T-helper 1 cell (primary cell): Measurements from ENCODE around the gene SGF29.
"Not testable (repeated sequence)": the region's sequence is repeated elsewhere in the genome, so short reads cannot be mapped to it uniquely, and the experiment has no call there.

ENCODE experiments used
- DNase-seq, 5 donors: peaks; one replicate each; pipeline ENCODE4 v3.0.0-alpha.2; 2012 to 2020

SGF29 gene

GRCh38 chr16:28612359-28613280, 58.9 kb downstream of the SGF29 start:
- not testable (repeated sequence) for DNase-seq

- not testable (repeated sequence) for DNase-seq
Observed at GRCh38 chr16:28613912-28614311, 60.2 kb downstream of the SGF29 start.

- not testable (repeated sequence) for DNase-seq
Observed at GRCh38 chr16:28614561-28614960, 60.8 kb downstream of the SGF29 start.

- DNase-seq, result peak in 1 of 5 donors; percentile 5
Observed at GRCh38 chr16:28615486-28616223, 61.9 kb downstream of the SGF29 start.

- DNase-seq, result not testable (repeated sequence)
Observed at GRCh38 chr16:28616224-28616577, 62.5 kb downstream of the SGF29 start.

GRCh38 chr16:28616636-28617035, 62.9 kb downstream of the SGF29 start:
- no peak for DNase-seq

- DNase-seq, result no peak
Observed at GRCh38 chr16:28617874-28618273, 64.2 kb downstream of the SGF29 start.

GRCh38 chr16:28620316-28620715, 66.6 kb downstream of the SGF29 start:
- DNase-seq, result not testable (repeated sequence)

GRCh38 chr16:28621481-28622155, 67.9 kb downstream of the SGF29 start:
- DNase-seq, result no peak

- not testable (repeated sequence) for DNase-seq
Observed at GRCh38 chr16:28622532-28623171, 68.9 kb downstream of the SGF29 start.

GRCh38 chr16:28623172-28623711, 69.5 kb downstream of the SGF29 start:
- peak in 4 of 5 donors; percentile 19 to 69 (median 52) for DNase-seq

- DNase-seq, result not testable (repeated sequence)
Observed at GRCh38 chr16:28630905-28631304, 77.2 kb downstream of the SGF29 start.

- not testable (repeated sequence) for DNase-seq
Observed at GRCh38 chr16:28636093-28636823, 82.5 kb downstream of the SGF29 start.

GRCh38 chr16:28637765-28638164, 84.0 kb downstream of the SGF29 start, which contains the start of gene NPIPB8:
NPIPB8 (plus strand) TSS chr16:28638065; CDS start chr16:28638361, 296 bp downstream.
- not testable (repeated sequence) for DNase-seq

GRCh38 chr16:28638359-28638758, 84.6 kb downstream of the SGF29 start:
- not testable (repeated sequence) for DNase-seq

GRCh38 chr16:28639959-28640358, 86.2 kb downstream of the SGF29 start:
- not testable (repeated sequence) for DNase-seq
